Astrocyte of the spinal cord (primary cell): ENCODE measurements around the gene MADCAM1.

Experiments used
- DNase-seq: peaks from one replicate; pipeline ENCODE4 v3.0.0; 2011; ENCODE audit warnings: low read depth, low spot score
- H3K4me3 ChIP-seq: 2 replicates; pipeline ENCODE4 v1.5.1; 2011; ENCODE audit warnings: low read depth, mild to moderate bottlenecking, low read length, moderate library complexity
- CTCF ChIP-seq: IDR thresholded peaks from 2 replicates; pipeline ENCODE4 v1.5.1; 2012; ENCODE audit warnings: low read depth, mild to moderate bottlenecking, low read length, inconsistent platforms
- in situ Hi-C: cut with HindIII; loops from 2 replicates; pipeline ENCODE4 v1.10.0; 2017; ENCODE audit warnings: low sequenced_read_pairs

MADCAM1 gene

GRCh38 chr19:554817-555216 lies 58.5 kb downstream of the MADCAM1 start:
- TF ChIP-seq CTCF: no peak
- DNase-seq: no peak
- in situ Hi-C loops: no loop called here

More at GRCh38 chr19:554817-555216, 58.5 kb downstream of the MADCAM1 start:
- no peak overlapping the region for H3K4me3 ChIP-seq
